GM10266 (cell line): ENCODE results near the gene NKAIN2.

Source experiments
- DNase-seq: peaks from one replicate; pipeline ENCODE4 v3.0.0; 2012; ENCODE audit errors: extremely low spot score
- CTCF ChIP-seq: IDR thresholded peaks from 2 replicates; pipeline ENCODE4 v1.5.1; 2012; ENCODE audit warnings: mild to moderate bottlenecking, low read depth; ENCODE audit not compliant: control insufficient read depth, insufficient read depth; ENCODE audit errors: missing control alignments

Gene NKAIN2

GRCh38 chr6:123879749-123880148, 76.1 kb downstream of the NKAIN2 start:
- TF ChIP-seq CTCF, result no peak
- DNase-seq, result no peak

GRCh38 chr6:123888771-123889513, 85.3 kb downstream of the NKAIN2 start:
- DNase-seq, result no peak
- no peak for TF ChIP-seq CTCF

- no peak for TF ChIP-seq CTCF
- no peak for DNase-seq
These were observed 91.7 kb downstream of the NKAIN2 start for GRCh38 chr6:123895346-123895745.

- TF ChIP-seq CTCF, result no peak
- no peak for DNase-seq
These were observed 92.1 kb downstream of the NKAIN2 start for GRCh38 chr6:123895806-123896205.

- no peak for TF ChIP-seq CTCF
- no peak for DNase-seq
These were observed 93.2 kb downstream of the NKAIN2 start for GRCh38 chr6:123896869-123897268.

GRCh38 chr6:123897965-123898364, 94.3 kb downstream of the NKAIN2 start:
- DNase-seq, result no peak
- no peak for TF ChIP-seq CTCF

GRCh38 chr6:123898665-123899064, 95.0 kb downstream of the NKAIN2 start:
- TF ChIP-seq CTCF, result no peak
- DNase-seq, result no peak
